CD4-positive, CD25-positive, alpha-beta regulatory T cell (primary cell): ENCODE data around the gene TTR. TPM values are rescaled to one million over a fixed set of nuclear protein-coding genes. Genes with fewer than 3 reads are reported as not detected.
A peak's percentile ranks its signal among the peaks of the same experiment; 100 is the strongest.

Experiments
- ATAC-seq, 2 donors: fragments of 150-1000 bp; cut with Tn5 transposase; one replicate each; pipeline ENCODE4 v1.10.0; 2021; ENCODE audit warnings: low read depth in 2 of 2, moderate number of reproducible peaks in 2 of 2, moderate library complexity in 1 of 2
- DNase-seq, 3 donors: peaks; one replicate each; pipeline versions ENCODE4 v3.0.0 to v3.0.0-alpha.2; 2012 to 2022; ENCODE audit warnings: mixed read lengths in 1 of 3
- H3K27ac ChIP-seq: one replicate; pipeline ENCODE4 v1.7.0; 2013; ENCODE audit warnings: mild to moderate bottlenecking, low read length; ENCODE audit not compliant: insufficient read depth, poor library complexity, severe bottlenecking
- H3K27me3 ChIP-seq: one replicate; pipeline ENCODE4 v1.7.0; 2013; ENCODE audit warnings: low read length; ENCODE audit not compliant: control insufficient read depth, insufficient read depth
- H3K36me3 ChIP-seq: one replicate; pipeline ENCODE4 v1.7.0; 2013; ENCODE audit warnings: mild to moderate bottlenecking, low read length, moderate library complexity; ENCODE audit not compliant: control insufficient read depth, insufficient read depth
- H3K4me1 ChIP-seq: 2 replicates; pipeline ENCODE4 v1.7.0; 2013; ENCODE audit warnings: mild to moderate bottlenecking, low read length; ENCODE audit not compliant: insufficient read depth, control insufficient read depth, poor library complexity, severe bottlenecking
- H3K4me3 ChIP-seq: one replicate; pipeline ENCODE4 v1.7.0; 2013; ENCODE audit warnings: low read depth, mild to moderate bottlenecking, low read length, moderate library complexity
- H3K9me3 ChIP-seq, 2 experiments: 1 replicate in 1 of 2; 2 replicates in 1 of 2; pipeline ENCODE4 v1.7.0; 2013; ENCODE audit warnings: low read length in 2 of 2, mild to moderate bottlenecking in 1 of 2, moderate library complexity in 1 of 2; ENCODE audit not compliant: control insufficient read depth in 2 of 2
- H3K27ac Mint-ChIP-seq, 3 donors: one replicate each; pipeline ENCODE4 v1.8.0; 2020 to 2022; ENCODE audit warnings: mild to moderate bottlenecking in 3 of 3, mixed read lengths in 3 of 3, moderate library complexity in 2 of 3
- H3K27me3 Mint-ChIP-seq: one replicate; pipeline ENCODE4 v1.8.0; 2022; ENCODE audit warnings: mild to moderate bottlenecking, mixed read lengths
- H3K36me3 Mint-ChIP-seq: one replicate; pipeline ENCODE4 v1.8.0; 2020; ENCODE audit warnings: mixed read lengths
- H3K4me1 Mint-ChIP-seq, 4 donors: one replicate each; pipeline ENCODE4 v1.8.0; 2020 to 2022; ENCODE audit warnings: mixed read lengths in 4 of 4, mild to moderate bottlenecking in 1 of 4
- H3K4me3 Mint-ChIP-seq, 4 donors: one replicate each; pipeline ENCODE4 v1.8.0; 2020 to 2022; ENCODE audit warnings: mild to moderate bottlenecking in 4 of 4, mixed read lengths in 4 of 4, moderate library complexity in 3 of 4
- H3K9me3 Mint-ChIP-seq, 7 donors: one replicate each; pipeline ENCODE4 v1.8.0; 2020 to 2022; ENCODE audit warnings: mixed read lengths in 7 of 7, mild to moderate bottlenecking in 3 of 7, moderate library complexity in 2 of 7
- polyA plus RNA-seq, 4 donors: library from polyadenylated mRNA; unstranded; fragments of 300-500 nt; fragmentation: Illumina TruSeq; gene quantifications; one replicate each; pipeline ENCODE4 v1.2.3, GENCODE V29; 2021
- total RNA-seq: library from RNA; stranded (reverse); gene quantifications from one replicate; pipeline ENCODE4 v1.2.3, GENCODE V29; 2022

The TTR gene
- total RNA-seq (not detected), polyA plus RNA-seq (not detected)

DNA sequence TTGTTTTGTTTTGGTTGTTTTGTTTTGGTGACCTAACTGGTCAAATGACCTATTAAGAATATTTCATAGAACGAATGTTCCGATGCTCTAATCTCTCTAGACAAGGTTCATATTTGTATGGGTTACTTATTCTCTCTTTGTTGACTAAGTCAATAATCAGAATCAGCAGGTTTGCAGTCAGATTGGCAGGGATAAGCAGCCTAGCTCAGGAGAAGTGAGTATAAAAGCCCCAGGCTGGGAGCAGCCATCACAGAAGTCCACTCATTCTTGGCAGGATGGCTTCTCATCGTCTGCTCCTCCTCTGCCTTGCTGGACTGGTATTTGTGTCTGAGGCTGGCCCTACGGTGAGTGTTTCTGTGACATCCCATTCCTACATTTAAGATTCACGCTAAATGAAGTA lies at the start of gene TTR:
Gene TTR (plus strand): TSS at position 250 of the 400 bp plus-strand sequence. CDS start 26 bp downstream, at position 276.
- Mint-ChIP-seq H3K27ac (no peak within 1 kb of the TSS), H3K9me3 (no peaks in the 10 kb centered on the region), H3K4me3 (no peak within 1 kb of the TSS), H3K27me3 (no peaks in the 10 kb centered on the region), H3K36me3 (no peaks in the 10 kb centered on the region), H3K4me1 (no peaks in the 10 kb centered on the region)
- H3K4me3 ChIP-seq: no peak within 1 kb of the TSS
- H3K27me3 ChIP-seq: no peaks in the 10 kb centered on the region
- no peak for ATAC-seq
- no peak for DNase-seq
- no peaks in the 10 kb centered on the region for H3K4me1 ChIP-seq
- no peaks in the 10 kb centered on the region for H3K9me3 ChIP-seq
- H3K27ac ChIP-seq: no peak within 1 kb of the TSS
- no peaks in the 10 kb centered on the region for H3K36me3 ChIP-seq

- H3K4me1 Mint-ChIP-seq: no peaks in the 10 kb centered on the region
- H3K27me3 Mint-ChIP-seq: peaks cover 9% of the 10 kb centered on the region
- DNase-seq (no peak), ATAC-seq (no peak)
- H3K27ac Mint-ChIP-seq: peak overlapping the region in 1 of 3 donors; percentile 91
- peaks cover 0 to 2% (median 0%) of the 10 kb centered on the region in 7 donors for H3K9me3 Mint-ChIP-seq
- H3K9me3 ChIP-seq: no peaks in the 10 kb centered on the region
- H3K36me3 Mint-ChIP-seq: no peaks in the 10 kb centered on the region
- H3K4me1 ChIP-seq: no peaks in the 10 kb centered on the region
- no peaks in the 10 kb centered on the region for H3K36me3 ChIP-seq
- H3K4me3 Mint-ChIP-seq: no peak overlapping the region
- no peaks in the 10 kb centered on the region for H3K27me3 ChIP-seq
- no peak overlapping the region for H3K4me3 ChIP-seq
- H3K27ac ChIP-seq: no peak overlapping the region
Observed at GRCh38 chr18:31546476-31546875, 45.2 kb upstream of the TTR start.

DNA sequence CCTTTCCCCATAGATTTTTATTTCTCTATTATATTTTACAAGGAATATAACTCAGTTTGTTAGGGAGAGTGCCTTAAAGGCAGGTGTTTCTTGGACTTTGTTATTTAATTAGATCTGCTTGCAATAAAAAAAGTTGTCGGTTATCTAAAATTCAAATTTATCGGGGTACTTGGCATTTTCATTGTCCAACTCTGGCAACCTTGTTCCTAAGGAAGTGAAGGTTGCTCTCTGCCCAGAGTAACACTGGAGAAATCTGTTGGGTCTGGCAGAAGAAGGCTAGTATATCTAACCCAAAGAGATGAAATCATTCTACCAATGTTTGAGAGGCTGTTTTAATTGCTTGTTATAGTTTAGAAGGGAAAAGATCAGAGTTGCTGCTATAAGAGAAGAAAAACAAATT lies 42.8 kb upstream of the TTR start:
- no peak overlapping the region for H3K27ac Mint-ChIP-seq
- H3K9me3 ChIP-seq: no peaks in the 10 kb centered on the region
- H3K36me3 ChIP-seq: no peaks in the 10 kb centered on the region
- peaks cover 0 to 2% (median 0%) of the 10 kb centered on the region in 7 donors for H3K9me3 Mint-ChIP-seq
- ATAC-seq (no peak), DNase-seq (no peak)
- no peaks in the 10 kb centered on the region for H3K4me1 ChIP-seq
- no peaks in the 10 kb centered on the region for H3K36me3 Mint-ChIP-seq
- no peaks in the 10 kb centered on the region for H3K27me3 ChIP-seq
- H3K27me3 Mint-ChIP-seq: peaks cover 9% of the 10 kb centered on the region
- H3K4me3 ChIP-seq: no peak overlapping the region
- H3K27ac ChIP-seq: no peak overlapping the region
- H3K4me1 Mint-ChIP-seq: no peaks in the 10 kb centered on the region
- no peak overlapping the region for H3K4me3 Mint-ChIP-seq

GRCh38 chr18:31549416-31549815 lies 42.3 kb upstream of the TTR start:
- no peaks in the 10 kb centered on the region for H3K36me3 Mint-ChIP-seq
- no peak for ATAC-seq
- H3K27ac Mint-ChIP-seq: no peak overlapping the region
- Histone ChIP-seq H3K27ac (no peak overlapping the region), H3K9me3 (no peaks in the 10 kb centered on the region), H3K4me1 (no peaks in the 10 kb centered on the region), H3K4me3 (no peak overlapping the region), H3K36me3 (no peaks in the 10 kb centered on the region), H3K27me3 (no peaks in the 10 kb centered on the region)
- no peaks in the 10 kb centered on the region for H3K9me3 Mint-ChIP-seq
- H3K4me3 Mint-ChIP-seq: no peak overlapping the region
- H3K27me3 Mint-ChIP-seq: peaks cover 9% of the 10 kb centered on the region
- DNase-seq: no peak
- no peaks in the 10 kb centered on the region for H3K4me1 Mint-ChIP-seq

DNA sequence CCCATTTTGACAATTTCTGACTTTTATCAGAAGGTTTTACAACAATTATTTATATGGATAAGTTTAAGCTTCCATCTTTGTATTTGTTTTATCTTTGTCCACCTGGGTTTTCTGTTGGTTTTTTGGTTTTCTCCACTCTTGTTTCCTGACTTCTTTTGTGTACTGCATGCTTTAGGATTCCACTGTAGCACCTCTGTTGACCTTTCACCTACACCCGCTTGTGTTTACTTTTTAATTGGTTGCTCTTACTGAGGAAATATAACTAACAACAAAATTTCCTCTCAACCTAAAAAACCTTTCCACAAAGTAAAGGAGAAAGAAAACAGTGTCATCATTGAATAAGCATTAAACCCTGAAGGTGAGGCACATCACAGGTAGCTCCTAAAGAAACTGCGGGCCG lies 39.8 kb upstream of the TTR start:
- no peak overlapping the region for H3K27ac Mint-ChIP-seq
- no peaks in the 10 kb centered on the region for H3K36me3 ChIP-seq
- H3K4me1 ChIP-seq: no peaks in the 10 kb centered on the region
- ATAC-seq (no peak), DNase-seq (no peak)
- H3K9me3 Mint-ChIP-seq: no peaks in the 10 kb centered on the region
- H3K9me3 ChIP-seq: no peaks in the 10 kb centered on the region
- no peak overlapping the region for H3K4me3 ChIP-seq
- no peaks in the 10 kb centered on the region for H3K27me3 ChIP-seq
- H3K27ac ChIP-seq: no peak overlapping the region
- no peaks in the 10 kb centered on the region for H3K36me3 Mint-ChIP-seq
- H3K4me3 Mint-ChIP-seq: no peak overlapping the region
- H3K4me1 Mint-ChIP-seq: peaks cover 0 to 3% (median 0%) of the 10 kb centered on the region in 4 donors
- H3K27me3 Mint-ChIP-seq: peaks cover 5% of the 10 kb centered on the region

- Mint-ChIP-seq H3K4me3 (no peak overlapping the region), H3K36me3 (no peaks in the 10 kb centered on the region), H3K27ac (no peak overlapping the region), H3K27me3 (peaks cover 5% of the 10 kb centered on the region), H3K9me3 (no peaks in the 10 kb centered on the region), H3K4me1 (peaks cover 0 to 3% (median 0%) of the 10 kb centered on the region in 4 donors)
- Histone ChIP-seq H3K27ac (no peak overlapping the region), H3K4me3 (no peak overlapping the region), H3K36me3 (no peaks in the 10 kb centered on the region), H3K27me3 (no peaks in the 10 kb centered on the region), H3K9me3 (no peaks in the 10 kb centered on the region), H3K4me1 (no peaks in the 10 kb centered on the region)
- ATAC-seq (no peak), DNase-seq (no peak)
Observed at GRCh38 chr18:31553800-31554199, 37.9 kb upstream of the TTR start.

DNA sequence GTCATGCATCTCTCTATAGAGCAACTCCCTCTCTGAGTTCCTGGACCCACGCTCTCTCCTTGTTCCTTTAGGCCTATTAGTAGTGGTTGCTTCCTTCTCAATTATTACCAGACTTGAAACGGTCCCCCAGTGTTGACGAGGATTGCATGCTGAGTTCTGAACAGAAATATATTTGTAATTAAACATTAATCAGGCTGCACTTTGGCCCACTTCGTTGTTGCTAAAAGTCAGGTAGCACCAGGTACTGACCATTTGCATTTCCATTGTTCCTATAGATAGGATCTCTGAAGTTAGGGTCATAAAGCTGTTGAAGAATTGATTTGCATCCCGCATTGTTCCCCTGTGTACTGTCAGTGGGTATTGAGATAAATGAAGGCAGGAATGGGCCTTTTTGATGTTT lies 36.9 kb upstream of the TTR start:
- H3K27ac Mint-ChIP-seq: no peak overlapping the region
- Histone ChIP-seq H3K4me1 (no peaks in the 10 kb centered on the region), H3K4me3 (no peak overlapping the region), H3K9me3 (no peaks in the 10 kb centered on the region), H3K27ac (no peak overlapping the region), H3K36me3 (no peaks in the 10 kb centered on the region), H3K27me3 (no peaks in the 10 kb centered on the region)
- DNase-seq: no peak
- ATAC-seq: no peak
- H3K36me3 Mint-ChIP-seq: no peaks in the 10 kb centered on the region
- peaks cover 0 to 3% (median 0%) of the 10 kb centered on the region in 4 donors for H3K4me1 Mint-ChIP-seq
- peaks cover 4% of the 10 kb centered on the region for H3K27me3 Mint-ChIP-seq
- no peaks in the 10 kb centered on the region for H3K9me3 Mint-ChIP-seq
- no peak overlapping the region for H3K4me3 Mint-ChIP-seq

DNA sequence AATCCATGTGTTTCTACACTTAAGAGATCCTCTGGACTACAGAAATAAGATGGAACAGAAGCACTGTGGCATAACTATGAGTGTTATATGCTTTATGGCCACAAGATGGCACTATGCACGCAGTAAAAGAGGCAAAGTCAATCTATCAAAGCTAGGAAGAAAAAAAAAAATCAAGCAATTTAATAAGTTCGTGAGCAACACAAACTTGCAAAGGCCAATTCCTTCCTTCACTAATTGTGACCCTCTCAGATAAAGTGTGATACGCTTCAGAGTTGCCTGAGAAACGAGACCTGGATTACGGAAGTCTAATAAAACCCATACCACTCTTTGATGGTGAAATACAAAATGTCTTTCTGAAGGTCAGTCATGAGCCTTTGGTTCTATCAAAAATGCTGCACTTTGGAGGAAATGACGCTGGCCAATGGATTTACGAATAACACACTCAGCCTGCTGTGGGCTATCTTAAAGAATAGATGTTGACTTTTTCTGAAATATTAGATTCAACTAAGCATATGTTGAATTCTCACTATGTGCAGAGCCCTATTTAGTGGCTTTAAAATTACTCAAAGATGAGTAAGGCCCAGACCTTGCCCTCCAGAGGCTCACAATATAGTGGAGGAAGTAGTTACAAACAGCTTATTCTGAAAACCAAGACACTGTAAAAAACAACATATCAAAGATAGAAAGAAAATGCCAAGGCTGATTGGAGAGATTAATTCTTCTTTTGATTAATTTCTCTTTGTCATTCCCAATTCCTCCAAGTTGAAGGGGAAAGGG lies 35.5 kb upstream of the TTR start:
- Mint-ChIP-seq H3K9me3 (no peaks in the 10 kb centered on the region), H3K4me3 (no peak overlapping the region), H3K27me3 (no peaks in the 10 kb centered on the region), H3K36me3 (no peaks in the 10 kb centered on the region), H3K4me1 (peaks cover 0 to 3% (median 0%) of the 10 kb centered on the region in 4 donors), H3K27ac (no peak overlapping the region)
- Histone ChIP-seq H3K27me3 (no peaks in the 10 kb centered on the region), H3K27ac (no peak overlapping the region), H3K9me3 (no peaks in the 10 kb centered on the region), H3K36me3 (no peaks in the 10 kb centered on the region), H3K4me1 (no peaks in the 10 kb centered on the region), H3K4me3 (no peak overlapping the region)
- DNase-seq (peak; percentile 2 to 66 (median 39)), ATAC-seq (no peak)
